Measurements from ENCODE around the gene DKK3.

GRCh38 chr11:11978792-11979487 is 29.5 kb downstream of the DKK3 start:
- TF ChIP-seq EZH2 (IDR thresholded peaks at IDR 0.05) (no peak), POLR2AphosphoS5 (IDR thresholded peaks at IDR 0.05; ENCODE audit: borderline replicate concordance, low read depth, low read length) (no peak), FOXP2 (optimal IDR thresholded peaks at IDR 0.05; ENCODE audit: control extremely low read depth, extremely low read length, insufficient read depth) (no peak)

Measured in SK-N-MC (cell line).